Measurements from ENCODE around the gene ANKRD60. TPM values are rescaled to one million over a fixed set of nuclear protein-coding genes. Genes with fewer than 3 reads are reported as not detected.

Gene ANKRD60
- total RNA-seq, 2 donors from 2014 or later, result not detected

DNA sequence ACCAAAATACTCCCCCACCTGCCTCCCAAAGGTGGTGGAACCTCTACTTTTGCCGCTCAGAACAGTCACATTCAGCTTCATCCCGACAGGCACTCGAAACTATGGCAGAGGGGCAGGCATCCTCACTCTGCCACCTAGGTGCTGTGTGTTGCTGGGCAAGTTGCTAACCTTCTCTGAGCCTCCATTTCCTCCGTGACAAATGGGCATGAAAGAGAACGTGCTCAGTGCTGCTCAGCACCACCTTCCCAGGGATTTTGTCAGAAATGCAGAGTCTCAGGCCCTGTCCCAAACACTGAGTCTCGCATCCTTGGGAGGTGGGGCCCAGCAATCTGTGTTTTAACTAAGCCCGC, 18.1 kb downstream of the ANKRD60 start:
- 64 to 73% methylated on average over 6 to 7 of the region's 7 CpGs for WGBS, 2 donors
- Histone ChIP-seq H3K27me3 (no peaks in the 10 kb centered on the region), H3K27ac (no peak overlapping the region), H3K4me3 (no peak overlapping the region), H3K9me3 (no peaks in the 10 kb centered on the region), H3K36me3 (replicated peaks in 1 of 2; ENCODE audit: insufficient read depth in 1 of 2, low read depth in 2 of 2) (no peaks in the 10 kb centered on the region), H3K4me1 (peaks cover 10% of the 10 kb centered on the region)
- no peak for DNase-seq
- no peak for TF ChIP-seq POLR2A (IDR thresholded peaks at IDR 0.05)
- TF ChIP-seq, protein P1, sequence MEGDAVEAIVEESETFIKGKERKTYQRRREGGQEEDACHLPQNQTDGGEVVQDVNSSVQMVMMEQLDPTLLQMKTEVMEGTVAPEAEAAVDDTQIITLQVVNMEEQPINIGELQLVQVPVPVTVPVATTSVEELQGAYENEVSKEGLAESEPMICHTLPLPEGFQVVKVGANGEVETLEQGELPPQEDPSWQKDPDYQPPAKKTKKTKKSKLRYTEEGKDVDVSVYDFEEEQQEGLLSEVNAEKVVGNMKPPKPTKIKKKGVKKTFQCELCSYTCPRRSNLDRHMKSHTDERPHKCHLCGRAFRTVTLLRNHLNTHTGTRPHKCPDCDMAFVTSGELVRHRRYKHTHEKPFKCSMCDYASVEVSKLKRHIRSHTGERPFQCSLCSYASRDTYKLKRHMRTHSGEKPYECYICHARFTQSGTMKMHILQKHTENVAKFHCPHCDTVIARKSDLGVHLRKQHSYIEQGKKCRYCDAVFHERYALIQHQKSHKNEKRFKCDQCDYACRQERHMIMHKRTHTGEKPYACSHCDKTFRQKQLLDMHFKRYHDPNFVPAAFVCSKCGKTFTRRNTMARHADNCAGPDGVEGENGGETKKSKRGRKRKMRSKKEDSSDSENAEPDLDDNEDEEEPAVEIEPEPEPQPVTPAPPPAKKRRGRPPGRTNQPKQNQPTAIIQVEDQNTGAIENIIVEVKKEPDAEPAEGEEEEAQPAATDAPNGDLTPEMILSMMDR (IDR thresholded peaks at IDR 0.05), result no peak
- ATAC-seq, result no peak
- intact Hi-C loops (cut with DNase I), result loop anchor here (5.0 kb wide), 1 partner anchor 613 kb away; no protein-coding TSS in a partner anchor

DNA sequence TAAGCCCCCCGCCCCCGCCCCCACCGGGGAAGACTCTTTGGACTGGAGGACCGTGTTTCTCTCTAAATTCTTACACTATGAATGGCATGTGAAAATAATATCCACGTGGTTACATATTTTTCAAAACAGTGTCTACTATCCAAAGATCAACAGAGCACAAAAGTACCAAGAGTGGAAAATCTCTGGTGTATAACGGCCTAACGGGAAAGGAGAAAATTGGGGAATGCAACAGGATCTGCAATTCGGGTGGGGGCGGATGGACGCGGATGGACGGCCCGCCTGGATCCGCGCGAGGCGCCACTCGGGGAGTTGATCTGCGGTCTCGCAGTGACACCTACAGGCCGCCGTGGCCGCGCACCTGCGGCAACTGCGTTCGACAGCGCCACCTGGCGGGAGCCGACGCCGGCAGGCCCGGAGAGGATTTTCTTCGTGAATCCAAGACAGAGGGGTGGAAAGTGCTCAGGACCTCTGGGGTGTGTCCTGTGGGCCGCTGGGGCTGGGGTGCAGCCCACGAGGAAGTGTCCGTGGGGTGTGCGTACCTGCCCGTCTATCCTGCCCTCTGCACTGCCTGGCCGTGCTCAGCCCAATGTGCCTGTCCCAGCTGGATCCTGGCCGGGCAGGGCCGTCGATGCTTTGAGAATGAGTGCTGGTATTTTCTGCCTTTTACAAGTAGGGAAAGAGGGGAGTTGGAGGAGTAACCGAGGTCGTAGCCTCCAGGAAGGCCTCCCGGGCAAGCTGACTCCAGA, 18.6 kb downstream of the ANKRD60 start:
- Histone ChIP-seq H3K27me3 (no peaks in the 10 kb centered on the region), H3K27ac (no peak overlapping the region), H3K4me1 (peaks cover 10% of the 10 kb centered on the region), H3K9me3 (no peaks in the 10 kb centered on the region), H3K36me3 (replicated peaks in 1 of 2; ENCODE audit: insufficient read depth in 1 of 2, low read depth in 2 of 2) (no peaks in the 10 kb centered on the region), H3K4me3 (no peak overlapping the region)
- intact Hi-C loops (cut with DNase I), result loop anchor here (5.0 to 10.0 kb wide), 2 partner anchors 613 to 685 kb away; partner anchors contain the start of gene CTCFL
- DNase-seq (peak; percentile 76 to 87 (median 84)), ATAC-seq (peak; percentile 85)
- WGBS, 2 donors, result 5 to 10% methylated on average over 32 to 46 of the region's 46 CpGs
- no peak for TF ChIP-seq POLR2A (IDR thresholded peaks at IDR 0.05)
- TF ChIP-seq, protein P1 (IDR thresholded peaks at IDR 0.05), result peak; percentile 100

DNA sequence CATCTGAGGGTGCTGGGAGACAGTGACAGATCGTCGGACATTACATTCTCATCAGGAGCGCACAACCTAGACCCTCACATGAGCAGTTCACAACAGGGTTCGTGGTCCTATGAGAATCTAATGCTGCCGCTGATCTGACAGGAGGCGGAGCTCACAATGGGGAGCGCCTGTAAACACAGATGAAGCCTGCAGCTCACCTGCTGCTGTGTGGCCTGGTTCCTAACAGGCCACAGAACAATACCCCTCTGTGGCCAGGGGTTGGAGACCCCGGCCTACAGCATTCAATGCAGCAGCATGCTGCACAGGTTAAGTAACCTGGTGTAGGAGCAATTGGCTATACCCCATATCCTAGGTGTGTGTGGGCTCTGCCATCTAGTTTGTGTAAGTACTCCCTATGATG, 19.5 kb downstream of the ANKRD60 start:
- peaks cover 10% of the 10 kb centered on the region for H3K4me1 ChIP-seq
- H3K4me3 ChIP-seq, result no peak overlapping the region
- H3K27ac ChIP-seq, result no peak overlapping the region
- no peaks in the 10 kb centered on the region for H3K9me3 ChIP-seq
- WGBS, 2 donors, result 44 to 54% methylated on average over 7 to 8 of the region's 8 CpGs
- intact Hi-C loops (cut with DNase I), result loop anchor here (10.0 kb wide), 1 partner anchor 684 kb away; the partner anchor contains the start of gene CTCFL
- no peaks in the 10 kb centered on the region for H3K36me3 ChIP-seq (replicated peaks in 1 of 2; ENCODE audit: insufficient read depth in 1 of 2, low read depth in 2 of 2)
- DNase-seq (no peak), ATAC-seq (no peak)
- no peak for TF ChIP-seq POLR2A (IDR thresholded peaks at IDR 0.05)
- TF ChIP-seq, protein P1 (IDR thresholded peaks at IDR 0.05), result no peak
- H3K27me3 ChIP-seq, result no peaks in the 10 kb centered on the region

DNA sequence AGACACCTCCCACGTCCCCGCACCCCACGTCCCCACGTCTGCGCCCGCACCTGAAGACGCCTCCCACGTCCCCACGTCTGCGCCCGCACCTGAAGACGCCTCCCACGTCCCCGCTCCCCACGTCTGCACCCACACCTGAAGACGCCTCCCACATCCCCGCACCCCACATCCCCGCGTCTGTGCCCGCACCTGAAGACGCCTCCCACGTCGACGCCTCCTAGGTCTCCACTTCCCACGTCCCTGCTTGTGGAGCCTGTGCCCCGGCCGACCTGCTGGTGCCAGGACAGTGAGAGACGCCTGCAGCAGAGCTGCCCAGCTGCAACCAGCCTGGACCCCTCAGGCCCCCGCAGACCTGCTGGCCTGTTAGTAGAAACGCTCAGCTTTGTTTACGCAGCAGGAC, 22.6 kb downstream of the ANKRD60 start:
- Histone ChIP-seq H3K9me3 (no peaks in the 10 kb centered on the region), H3K27me3 (no peaks in the 10 kb centered on the region), H3K27ac (no peak overlapping the region), H3K4me3 (no peak overlapping the region), H3K4me1 (peaks cover 10% of the 10 kb centered on the region), H3K36me3 (replicated peaks in 1 of 2; ENCODE audit: insufficient read depth in 1 of 2, low read depth in 2 of 2) (no peaks in the 10 kb centered on the region)
- DNase-seq (no peak), ATAC-seq (no peak)
- TF ChIP-seq POLR2A (IDR thresholded peaks at IDR 0.05), result no peak
- TF ChIP-seq, protein P1 (IDR thresholded peaks at IDR 0.05), result no peak
- intact Hi-C loops (cut with DNase I), result loop anchor here (10.0 kb wide), 1 partner anchor 681 kb away; the partner anchor contains the start of gene CTCFL
- 72 to 80% methylated on average over 30 of the region's 31 CpGs for WGBS, 2 donors

DNA sequence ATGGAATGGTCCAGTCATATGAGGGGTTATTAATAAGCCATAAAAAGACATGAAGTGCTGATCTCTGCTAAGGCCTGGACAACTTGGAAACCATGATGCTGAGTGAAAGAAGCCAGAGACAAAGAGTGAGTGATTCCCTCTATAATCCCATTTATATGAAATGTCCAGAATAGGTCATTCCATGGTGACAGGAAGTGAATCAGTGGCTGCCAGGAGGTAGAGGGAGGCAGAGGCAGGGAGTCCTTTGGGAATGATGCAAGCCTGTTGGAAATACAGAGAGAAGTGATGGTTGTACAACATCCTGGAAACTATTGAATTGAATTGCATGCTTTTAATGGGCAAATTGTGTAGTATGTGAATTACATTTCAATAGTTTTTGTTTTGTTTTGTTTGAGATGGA, 26.4 kb downstream of the ANKRD60 start:
- no peaks in the 10 kb centered on the region for H3K36me3 ChIP-seq (replicated peaks in 1 of 2; ENCODE audit: insufficient read depth in 1 of 2, low read depth in 2 of 2)
- H3K27ac ChIP-seq, result no peak overlapping the region
- TF ChIP-seq POLR2A (IDR thresholded peaks at IDR 0.05), result no peak
- TF ChIP-seq, protein P1 (IDR thresholded peaks at IDR 0.05), result no peak
- intact Hi-C loops (cut with DNase I), result loop anchor here (10.0 kb wide), 1 partner anchor 677 kb away; the partner anchor contains the start of gene CTCFL
- DNase-seq (no peak), ATAC-seq (no peak)
- H3K27me3 ChIP-seq, result no peaks in the 10 kb centered on the region
- H3K4me1 ChIP-seq, result no peaks in the 10 kb centered on the region
- H3K4me3 ChIP-seq, result no peak overlapping the region
- no peaks in the 10 kb centered on the region for H3K9me3 ChIP-seq
